SK-N-SH treated with all-trans-retinoic acid at 6 μM for 48 hours (cell line): ENCODE results near the gene ST8SIA3.

Experiments used
- ATAC-seq: fragments of 200-7000 bp; cut with Tn5 transposase; 3 replicates; pipeline ENCODE4 v1.9.1; 2020; ENCODE audit warnings: mild to moderate bottlenecking, moderate library complexity
- ARNTL ChIP-seq: fragments of 450-650 bp; formaldehyde crosslinking; IDR thresholded peaks from 2 replicates; pipeline ENCODE4 v1.5.0; 2020; ENCODE audit warnings: low read depth, mild to moderate bottlenecking, moderate library complexity, borderline replicate concordance
- BACH2 ChIP-seq: fragments of 250-450 bp; sonication (Bioruptor Pico); IDR thresholded peaks from 2 replicates; pipeline ENCODE4 v1.9.0; 2021; ENCODE audit warnings: mild to moderate bottlenecking, borderline replicate concordance
- CSDC2 ChIP-seq: fragments of 250-450 bp; sonication (Bioruptor Pico); IDR thresholded peaks from 2 replicates; pipeline ENCODE4 v1.5.0; 2020; ENCODE audit warnings: mild to moderate bottlenecking, moderate library complexity
- CSRNP3 ChIP-seq: fragments of 250-450 bp; sonication (Bioruptor Pico); IDR thresholded peaks from 2 replicates; pipeline ENCODE4 v1.5.1; 2021; ENCODE audit warnings: mild to moderate bottlenecking, moderate library complexity
- ESRRG ChIP-seq: fragments of 250-450 bp; sonication (Bioruptor Pico); IDR thresholded peaks from 2 replicates; pipeline ENCODE4 v1.6.1; 2021; ENCODE audit warnings: mild to moderate bottlenecking
- GLIS3 ChIP-seq: fragments of 250-450 bp; sonication (Bioruptor Pico); IDR thresholded peaks from 2 replicates; pipeline ENCODE4 v1.5.0; 2020; ENCODE audit warnings: mild to moderate bottlenecking, moderate library complexity
- ISL1 ChIP-seq: fragments of 250-450 bp; sonication (Bioruptor Pico); IDR thresholded peaks from 2 replicates; pipeline ENCODE4 v2.1.2; 2022; ENCODE audit warnings: mild to moderate bottlenecking, moderate library complexity
- OSR1 ChIP-seq: fragments of 250-450 bp; sonication (Bioruptor Pico); IDR thresholded peaks from 2 replicates; pipeline ENCODE4 v1.8.0; 2022; ENCODE audit warnings: moderate library complexity, mild to moderate bottlenecking, inconsistent platforms
- PATZ1 ChIP-seq: fragments of 250-450 bp; sonication (Bioruptor Pico); IDR thresholded peaks from 2 replicates; pipeline ENCODE4 v1.8.0; 2020; ENCODE audit warnings: mild to moderate bottlenecking, moderate library complexity, borderline replicate concordance
- RARB ChIP-seq: fragments of 250-450 bp; sonication (Bioruptor Pico); IDR thresholded peaks from 2 replicates; pipeline ENCODE4 v1.8.0; 2021; ENCODE audit warnings: mild to moderate bottlenecking, moderate library complexity
- SNAI2 ChIP-seq: fragments of 250-450 bp; sonication (Bioruptor Pico); IDR thresholded peaks from 2 replicates; pipeline ENCODE4 v1.5.0; 2020; ENCODE audit warnings: mild to moderate bottlenecking, moderate library complexity
- TCF4 ChIP-seq: fragments of 250-450 bp; sonication (Bioruptor Pico); IDR thresholded peaks from 2 replicates; pipeline ENCODE4 v1.8.0; 2021; ENCODE audit warnings: mild to moderate bottlenecking, moderate library complexity, borderline replicate concordance
- ZFP3 ChIP-seq: fragments of 250-450 bp; sonication (Bioruptor Pico); IDR thresholded peaks from 2 replicates; pipeline ENCODE4 v1.5.0; 2020; ENCODE audit warnings: mild to moderate bottlenecking, moderate library complexity
- ZFP30 ChIP-seq: fragments of 450-650 bp; formaldehyde crosslinking; IDR thresholded peaks from 2 replicates; pipeline ENCODE4 v1.5.0; 2022; ENCODE audit warnings: mild to moderate bottlenecking, moderate library complexity
- ZNF565 ChIP-seq: fragments of 450-650 bp; formaldehyde crosslinking; conservative IDR thresholded peaks from 2 replicates; pipeline ENCODE4 v1.5.0; 2020; ENCODE audit warnings: low read depth, mild to moderate bottlenecking, moderate library complexity
- ZNF70 ChIP-seq: fragments of 450-650 bp; formaldehyde crosslinking; IDR thresholded peaks from 2 replicates; pipeline ENCODE4 v1.5.0; 2020; ENCODE audit warnings: mild to moderate bottlenecking, moderate library complexity
- ZNF8 ChIP-seq: fragments of 450-650 bp; formaldehyde crosslinking; IDR thresholded peaks from 2 replicates; pipeline ENCODE4 v1.5.0; 2020; ENCODE audit warnings: mild to moderate bottlenecking, moderate library complexity
- TF ChIP-seq, protein P1 (sequence below): fragments of 250-450 bp; sonication (Bioruptor Pico); IDR thresholded peaks from 2 replicates; pipeline ENCODE4 v1.5.1; 2020; ENCODE audit warnings: low read depth, mild to moderate bottlenecking, moderate library complexity
- TF ChIP-seq, protein P2 (sequence below): fragments of 250-450 bp; sonication (Bioruptor Pico); IDR thresholded peaks from 2 replicates; pipeline ENCODE4 v1.5.0; 2020; ENCODE audit warnings: mild to moderate bottlenecking, moderate library complexity
- TF ChIP-seq, protein P3 (sequence below): fragments of 250-450 bp; sonication (Bioruptor Pico); IDR thresholded peaks from 2 replicates; pipeline ENCODE4 v1.8.0; 2021; ENCODE audit warnings: low read depth, mild to moderate bottlenecking, moderate library complexity, borderline replicate concordance

ST8SIA3 gene

GRCh38 chr18:57347784-57348183, 4.6 kb upstream of the ST8SIA3 start:
- ATAC-seq = no peak
- TF ChIP-seq RARB (CRISPR knock-in tag) (no peak), BACH2 (no peak), ZFP3 (CRISPR knock-in tag) (no peak), TCF4 (CRISPR knock-in tag) (no peak), OSR1 (CRISPR knock-in tag) (no peak), ESRRG (CRISPR knock-in tag) (no peak), ZNF70 (CRISPR knock-in tag) (no peak), ISL1 (CRISPR knock-in tag) (no peak), ZNF8 (no peak), SNAI2 (CRISPR knock-in tag) (no peak), GLIS3 (CRISPR knock-in tag) (no peak), ARNTL (CRISPR knock-in tag) (no peak), PATZ1 (CRISPR knock-in tag) (no peak)
- TF ChIP-seq, protein P1, sequence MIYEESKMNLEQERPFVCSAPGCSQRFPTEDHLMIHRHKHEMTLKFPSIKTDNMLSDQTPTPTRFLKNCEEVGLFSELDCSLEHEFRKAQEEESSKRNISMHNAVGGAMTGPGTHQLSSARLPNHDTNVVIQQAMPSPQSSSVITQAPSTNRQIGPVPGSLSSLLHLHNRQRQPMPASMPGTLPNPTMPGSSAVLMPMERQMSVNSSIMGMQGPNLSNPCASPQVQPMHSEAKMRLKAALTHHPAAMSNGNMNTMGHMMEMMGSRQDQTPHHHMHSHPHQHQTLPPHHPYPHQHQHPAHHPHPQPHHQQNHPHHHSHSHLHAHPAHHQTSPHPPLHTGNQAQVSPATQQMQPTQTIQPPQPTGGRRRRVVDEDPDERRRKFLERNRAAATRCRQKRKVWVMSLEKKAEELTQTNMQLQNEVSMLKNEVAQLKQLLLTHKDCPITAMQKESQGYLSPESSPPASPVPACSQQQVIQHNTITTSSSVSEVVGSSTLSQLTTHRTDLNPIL (CRISPR knock-in tag) = no peak
- TF ChIP-seq, protein P2, sequence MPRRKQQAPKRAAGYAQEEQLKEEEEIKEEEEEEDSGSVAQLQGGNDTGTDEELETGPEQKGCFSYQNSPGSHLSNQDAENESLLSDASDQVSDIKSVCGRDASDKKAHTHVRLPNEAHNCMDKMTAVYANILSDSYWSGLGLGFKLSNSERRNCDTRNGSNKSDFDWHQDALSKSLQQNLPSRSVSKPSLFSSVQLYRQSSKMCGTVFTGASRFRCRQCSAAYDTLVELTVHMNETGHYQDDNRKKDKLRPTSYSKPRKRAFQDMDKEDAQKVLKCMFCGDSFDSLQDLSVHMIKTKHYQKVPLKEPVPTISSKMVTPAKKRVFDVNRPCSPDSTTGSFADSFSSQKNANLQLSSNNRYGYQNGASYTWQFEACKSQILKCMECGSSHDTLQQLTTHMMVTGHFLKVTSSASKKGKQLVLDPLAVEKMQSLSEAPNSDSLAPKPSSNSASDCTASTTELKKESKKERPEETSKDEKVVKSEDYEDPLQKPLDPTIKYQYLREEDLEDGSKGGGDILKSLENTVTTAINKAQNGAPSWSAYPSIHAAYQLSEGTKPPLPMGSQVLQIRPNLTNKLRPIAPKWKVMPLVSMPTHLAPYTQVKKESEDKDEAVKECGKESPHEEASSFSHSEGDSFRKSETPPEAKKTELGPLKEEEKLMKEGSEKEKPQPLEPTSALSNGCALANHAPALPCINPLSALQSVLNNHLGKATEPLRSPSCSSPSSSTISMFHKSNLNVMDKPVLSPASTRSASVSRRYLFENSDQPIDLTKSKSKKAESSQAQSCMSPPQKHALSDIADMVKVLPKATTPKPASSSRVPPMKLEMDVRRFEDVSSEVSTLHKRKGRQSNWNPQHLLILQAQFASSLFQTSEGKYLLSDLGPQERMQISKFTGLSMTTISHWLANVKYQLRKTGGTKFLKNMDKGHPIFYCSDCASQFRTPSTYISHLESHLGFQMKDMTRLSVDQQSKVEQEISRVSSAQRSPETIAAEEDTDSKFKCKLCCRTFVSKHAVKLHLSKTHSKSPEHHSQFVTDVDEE (CRISPR knock-in tag) = no peak

DNA sequence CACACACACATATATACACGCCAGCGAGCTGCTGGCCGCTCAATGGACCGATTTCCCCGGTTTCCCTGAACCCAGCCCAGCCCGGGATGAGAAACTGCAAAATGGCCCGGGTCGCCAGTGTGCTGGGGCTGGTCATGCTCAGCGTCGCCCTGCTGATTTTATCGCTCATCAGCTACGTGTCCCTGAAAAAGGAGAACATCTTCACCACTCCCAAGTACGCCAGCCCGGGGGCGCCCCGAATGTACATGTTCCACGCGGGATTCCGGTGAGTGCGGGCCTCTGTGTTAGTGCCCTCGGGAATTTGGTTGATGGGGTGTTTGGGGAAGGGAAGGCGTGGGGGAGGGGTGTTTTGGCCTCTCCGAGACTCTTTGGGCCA, 392 bp downstream of the ST8SIA3 start:
- TF ChIP-seq CSDC2 (CRISPR knock-in tag) (no peak), ZNF565 (CRISPR knock-in tag) (no peak), ISL1 (CRISPR knock-in tag) (no peak), ZFP3 (CRISPR knock-in tag) (no peak), OSR1 (CRISPR knock-in tag) (no peak), ZFP30 (CRISPR knock-in tag) (no peak), ZNF70 (CRISPR knock-in tag) (no peak), CSRNP3 (CRISPR knock-in tag) (no peak), ZNF8 (no peak), PATZ1 (CRISPR knock-in tag) (no peak), ARNTL (CRISPR knock-in tag) (no peak), ESRRG (CRISPR knock-in tag) (no peak)
- TF ChIP-seq, protein P2 (CRISPR knock-in tag) = no peak
- TF ChIP-seq, protein P1 (CRISPR knock-in tag) = no peak
- TF ChIP-seq, protein P3, sequence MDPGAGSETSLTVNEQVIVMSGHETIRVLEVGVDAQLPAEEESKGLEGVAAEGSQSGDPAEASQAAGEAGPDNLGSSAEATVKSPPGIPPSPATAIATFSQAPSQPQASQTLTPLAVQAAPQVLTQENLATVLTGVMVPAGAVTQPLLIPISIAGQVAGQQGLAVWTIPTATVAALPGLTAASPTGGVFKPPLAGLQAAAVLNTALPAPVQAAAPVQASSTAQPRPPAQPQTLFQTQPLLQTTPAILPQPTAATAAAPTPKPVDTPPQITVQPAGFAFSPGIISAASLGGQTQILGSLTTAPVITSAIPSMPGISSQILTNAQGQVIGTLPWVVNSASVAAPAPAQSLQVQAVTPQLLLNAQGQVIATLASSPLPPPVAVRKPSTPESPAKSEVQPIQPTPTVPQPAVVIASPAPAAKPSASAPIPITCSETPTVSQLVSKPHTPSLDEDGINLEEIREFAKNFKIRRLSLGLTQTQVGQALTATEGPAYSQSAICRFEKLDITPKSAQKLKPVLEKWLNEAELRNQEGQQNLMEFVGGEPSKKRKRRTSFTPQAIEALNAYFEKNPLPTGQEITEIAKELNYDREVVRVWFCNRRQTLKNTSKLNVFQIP (CRISPR knock-in tag) = no peak
- ATAC-seq = no peak
